ENCODE data around the gene HES5.

Gene HES5

DNA sequence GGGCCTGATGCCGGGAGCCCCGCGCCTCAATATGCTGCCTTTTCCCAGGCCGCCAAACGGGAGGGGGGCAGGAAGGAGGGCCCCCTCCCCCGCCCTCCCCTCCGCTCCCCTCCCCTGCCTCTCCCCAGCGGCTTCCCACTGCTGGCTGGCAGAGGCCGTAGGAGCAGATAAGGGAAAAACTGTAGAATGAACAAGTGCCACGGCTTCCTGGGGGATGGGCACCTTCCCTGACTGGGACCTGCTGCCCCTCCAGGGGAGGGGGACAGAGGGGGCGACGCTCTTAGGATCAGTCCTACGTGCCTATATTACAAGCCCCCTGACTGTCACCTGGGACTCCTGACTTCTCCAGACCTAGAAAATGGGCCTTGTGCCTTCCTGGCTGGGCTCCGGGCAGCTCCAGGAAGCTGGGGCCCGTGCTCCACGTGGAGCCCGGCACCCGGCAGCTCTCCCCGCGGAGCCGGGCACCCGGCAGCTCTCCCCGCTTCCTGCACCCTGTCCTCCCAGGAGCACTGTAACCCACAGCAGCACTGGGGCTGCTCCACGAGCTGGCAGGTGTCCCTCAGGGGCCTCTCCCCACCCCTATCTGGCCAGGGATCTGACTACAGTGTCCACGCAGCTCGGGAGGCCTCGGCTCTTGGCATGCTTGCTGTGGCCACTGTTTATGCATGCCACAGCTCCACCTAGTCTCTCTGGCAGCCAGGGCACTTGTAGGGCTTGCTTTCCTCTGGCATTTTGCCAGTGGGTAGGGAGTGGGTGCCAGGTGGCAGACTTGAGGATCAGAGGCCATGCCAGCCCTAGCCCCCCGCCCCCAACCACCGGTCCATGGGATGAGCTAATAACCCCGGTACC, 674 bp upstream of the HES5 start:
- FAIRE-seq: no peak

DNA sequence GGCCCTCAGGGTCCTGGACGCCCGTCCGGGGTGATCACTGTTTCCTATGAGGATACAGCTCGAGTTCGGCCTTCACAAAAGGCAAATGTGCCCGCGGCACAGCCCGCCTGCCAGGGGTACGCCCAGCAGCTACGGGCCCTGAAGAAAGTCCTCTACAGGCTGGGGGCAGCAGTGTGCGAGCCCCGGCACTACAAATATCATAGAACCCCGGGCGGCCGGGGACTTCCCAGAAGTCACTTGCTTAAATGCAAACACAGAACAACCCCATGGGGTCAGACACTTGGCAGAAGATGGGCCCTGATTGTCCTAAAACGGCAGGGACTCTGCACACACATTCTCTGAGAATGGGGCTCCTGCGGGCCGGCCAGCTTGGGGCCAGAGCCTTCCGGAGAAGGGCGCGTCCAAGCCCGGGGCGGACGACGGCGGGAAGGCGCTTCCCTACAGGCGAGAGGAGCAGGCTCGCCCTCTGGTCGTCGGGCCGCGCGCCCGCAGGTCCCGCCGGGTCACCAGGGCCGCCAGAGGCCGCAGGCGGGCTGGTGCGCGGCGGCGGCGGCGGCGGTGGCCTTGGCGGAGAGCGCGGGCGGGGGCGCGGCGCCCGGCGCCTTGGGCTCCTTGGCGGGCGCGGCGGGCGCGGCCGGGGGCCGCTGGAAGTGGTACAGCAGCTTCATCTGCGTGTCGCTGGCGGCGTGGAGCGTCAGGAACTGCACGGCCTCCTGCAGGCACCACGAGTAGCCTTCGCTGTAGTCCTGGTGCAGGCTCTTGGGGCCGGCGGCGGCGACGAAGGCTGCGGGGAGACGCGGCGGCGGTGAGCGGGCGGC, 888 bp downstream of the HES5 start:
- FAIRE-seq: no peak

DNA sequence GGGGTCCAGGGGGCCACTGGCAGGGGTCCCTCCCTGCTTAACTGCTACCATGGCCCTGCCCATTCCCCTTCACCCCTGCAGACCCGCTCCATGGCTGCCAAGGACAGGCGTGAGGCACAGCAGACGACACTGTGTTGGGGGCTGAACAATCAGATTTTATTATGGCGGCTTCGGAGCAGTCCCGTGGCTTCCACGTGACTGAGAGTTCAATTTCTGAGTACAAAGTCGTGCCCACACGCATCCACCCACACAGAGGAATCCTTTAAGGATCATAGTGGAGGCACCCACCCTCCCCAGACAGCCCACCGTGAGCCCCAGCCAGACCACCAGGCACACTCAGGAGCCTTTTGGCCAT, 1.5 kb downstream of the HES5 start:
- no peak for FAIRE-seq

DNA sequence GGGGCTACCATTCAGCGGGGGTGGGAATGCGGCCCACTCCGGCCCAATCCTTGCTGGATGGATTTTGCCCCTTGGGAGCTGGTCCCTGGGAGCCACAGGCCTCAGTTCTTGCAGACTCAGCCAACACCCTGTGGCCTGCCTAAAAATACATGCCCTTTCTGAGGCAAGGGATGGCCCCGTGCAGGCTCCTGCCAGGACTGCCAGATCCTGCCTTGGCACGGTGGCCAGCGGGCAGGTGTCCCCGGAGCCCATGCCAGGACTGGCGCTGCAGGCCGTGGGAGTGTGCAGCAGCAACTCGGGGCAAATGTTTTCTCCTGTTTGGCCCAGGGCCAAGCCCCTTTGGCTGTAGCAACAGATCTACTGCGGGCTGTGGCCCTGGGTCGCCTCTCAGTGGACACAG, 2.0 kb downstream of the HES5 start:
- FAIRE-seq: no peak

DNA sequence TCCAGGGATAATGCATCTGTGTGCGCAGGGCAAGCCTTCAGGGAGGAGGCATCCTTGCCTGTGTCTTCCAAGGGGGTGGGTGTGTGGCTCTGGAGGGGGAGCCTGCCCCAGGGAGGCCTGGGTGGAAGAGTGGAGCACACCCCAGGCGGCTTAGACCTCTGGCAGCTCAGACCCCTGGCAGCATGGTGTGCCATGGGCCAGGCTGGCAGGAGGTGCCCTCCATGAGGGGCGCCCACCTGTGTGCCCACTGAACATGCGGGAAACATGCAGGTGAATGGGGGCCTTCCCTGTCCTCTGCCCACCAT, 2.6 kb downstream of the HES5 start:
- no peak for FAIRE-seq

DNA sequence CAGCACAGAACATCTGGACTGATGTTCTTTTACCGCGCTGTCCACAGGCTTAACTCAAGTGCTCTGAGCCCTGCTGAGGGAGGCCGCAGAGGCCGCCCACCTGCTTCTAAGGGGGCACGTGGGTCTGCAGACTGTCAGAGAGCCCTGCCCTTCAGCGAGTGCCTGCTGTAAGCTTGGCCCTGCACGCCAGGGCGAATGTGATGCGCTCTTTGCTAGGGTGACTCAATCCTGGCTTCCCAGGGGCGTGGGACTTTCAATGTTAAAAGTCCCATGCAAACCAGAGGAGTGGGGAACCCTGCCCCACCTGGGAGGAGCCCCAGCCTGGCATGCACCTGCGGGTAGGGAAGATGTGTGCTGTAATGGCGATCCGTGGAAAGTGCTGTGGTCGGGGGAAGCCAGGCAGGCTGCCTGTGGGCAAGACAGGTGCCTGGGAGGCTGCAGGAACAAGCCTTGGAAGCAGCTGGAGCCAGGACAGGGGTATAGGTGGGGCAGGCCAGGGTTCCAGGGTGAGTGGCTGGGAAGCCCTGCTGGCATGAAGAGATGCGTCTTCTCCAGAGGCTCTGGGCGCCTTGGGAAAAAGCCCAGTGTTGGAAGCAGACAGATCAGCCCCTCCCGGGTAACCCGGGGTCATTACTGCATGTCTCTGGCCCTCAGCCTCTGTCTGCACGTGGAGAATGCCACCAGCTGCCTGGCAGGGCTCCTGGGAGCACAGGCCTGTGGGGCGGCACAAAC, 3.1 kb downstream of the HES5 start:
- FAIRE-seq: no peak

DNA sequence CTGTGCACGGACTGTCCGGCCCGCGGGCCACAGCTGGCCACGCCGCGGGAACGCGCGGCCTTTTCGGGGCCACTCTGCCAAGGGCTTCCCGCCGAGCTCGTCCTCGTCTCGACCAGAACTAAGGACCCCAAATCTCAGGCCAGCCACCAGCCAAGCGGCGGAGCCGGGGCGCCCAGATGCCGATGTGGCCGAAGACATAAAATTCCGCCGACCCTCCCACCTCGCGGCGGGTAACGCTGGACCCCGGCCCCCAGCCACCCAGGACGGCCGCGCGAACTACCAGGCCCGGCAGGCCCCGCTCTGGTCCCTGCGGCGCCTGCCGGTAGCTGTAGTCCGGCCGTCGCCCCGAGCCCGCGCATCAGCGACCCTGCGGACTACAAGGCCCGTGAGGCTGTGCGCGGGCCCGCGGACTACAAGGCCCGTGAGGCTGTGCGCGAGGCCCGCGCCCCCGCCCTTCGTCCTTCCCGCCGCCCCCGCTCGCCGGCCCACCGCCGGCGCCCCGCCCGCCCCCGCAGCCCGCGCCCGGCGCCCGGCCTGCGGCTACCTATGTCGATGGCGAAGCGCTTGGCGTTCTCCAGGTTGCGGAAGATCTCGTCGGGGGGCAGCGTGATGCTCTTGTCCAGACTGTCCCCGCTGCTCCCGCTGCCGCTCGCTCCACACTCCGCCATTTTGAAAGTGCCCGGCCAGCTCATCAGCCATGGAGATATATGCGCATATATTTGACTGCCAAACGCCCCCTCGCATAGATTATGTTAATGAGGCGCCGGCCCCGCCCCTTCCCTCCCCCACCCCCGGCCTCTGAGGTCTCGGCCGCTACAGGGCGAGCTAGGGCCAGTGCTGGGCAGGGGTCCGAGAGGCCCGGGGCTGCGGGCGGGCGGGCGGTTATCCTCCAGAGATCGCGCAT, 3.9 kb downstream of the HES5 start, which contains the start of gene PANK4:
Gene PANK4, minus strand, starts transcription at position 677 of the 904 bp plus-strand sequence. Its CDS starts 9 bp downstream, at position 668.
- no peak for FAIRE-seq

DNA sequence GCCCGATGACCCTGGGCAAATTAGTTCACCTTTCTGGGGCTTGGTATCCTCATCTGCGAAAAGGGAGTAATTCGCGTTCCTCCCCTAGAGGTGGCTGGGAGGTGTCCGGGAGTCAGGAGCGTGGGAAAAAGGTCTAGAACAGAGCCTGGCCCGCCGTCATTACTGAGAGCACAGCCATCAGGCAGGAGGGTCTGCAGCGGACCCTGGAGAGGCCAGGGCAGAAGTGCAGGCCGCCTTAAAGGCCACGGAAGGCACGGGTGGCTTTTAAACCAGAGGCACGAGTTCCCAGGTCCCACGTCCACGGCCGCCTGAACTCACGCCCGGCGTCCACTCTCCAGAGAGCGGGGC, 4.5 kb downstream of the HES5 start:
- no peak for FAIRE-seq

DNA sequence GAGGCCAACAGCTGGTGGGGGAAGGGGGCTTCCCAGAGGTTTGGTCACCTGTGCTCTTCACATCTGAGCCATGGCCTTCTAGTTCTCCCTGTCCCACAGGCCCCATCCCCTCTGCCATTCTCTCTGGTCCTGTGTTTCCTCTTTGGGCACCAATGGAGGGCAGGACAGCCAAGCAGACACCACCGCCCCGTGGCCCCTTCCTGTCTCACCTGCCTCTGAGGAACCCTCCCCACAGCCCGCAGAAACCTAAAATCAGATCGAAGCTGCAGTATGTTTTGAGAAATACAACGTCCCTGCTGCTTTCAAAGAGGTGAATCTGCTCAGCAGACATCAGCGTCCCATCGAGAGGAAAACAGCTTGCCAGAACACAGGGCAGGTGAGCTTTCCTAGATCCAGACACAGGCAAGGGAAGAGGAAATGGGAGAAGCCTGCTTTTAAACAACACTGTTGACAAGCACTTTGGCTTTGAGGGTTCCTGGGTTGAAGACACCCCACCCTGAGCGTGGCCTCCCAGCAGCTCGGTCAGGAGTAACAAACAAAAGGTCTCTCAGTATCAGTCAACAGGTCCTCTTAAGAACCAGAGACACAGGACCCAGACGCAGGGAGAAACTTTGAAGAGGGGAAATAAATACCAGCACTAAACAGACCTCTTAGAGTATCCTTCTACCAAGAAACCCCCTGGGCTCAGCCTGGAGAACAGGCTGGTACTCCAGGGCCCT, 6.0 kb downstream of the HES5 start:
- no peak for FAIRE-seq

DNA sequence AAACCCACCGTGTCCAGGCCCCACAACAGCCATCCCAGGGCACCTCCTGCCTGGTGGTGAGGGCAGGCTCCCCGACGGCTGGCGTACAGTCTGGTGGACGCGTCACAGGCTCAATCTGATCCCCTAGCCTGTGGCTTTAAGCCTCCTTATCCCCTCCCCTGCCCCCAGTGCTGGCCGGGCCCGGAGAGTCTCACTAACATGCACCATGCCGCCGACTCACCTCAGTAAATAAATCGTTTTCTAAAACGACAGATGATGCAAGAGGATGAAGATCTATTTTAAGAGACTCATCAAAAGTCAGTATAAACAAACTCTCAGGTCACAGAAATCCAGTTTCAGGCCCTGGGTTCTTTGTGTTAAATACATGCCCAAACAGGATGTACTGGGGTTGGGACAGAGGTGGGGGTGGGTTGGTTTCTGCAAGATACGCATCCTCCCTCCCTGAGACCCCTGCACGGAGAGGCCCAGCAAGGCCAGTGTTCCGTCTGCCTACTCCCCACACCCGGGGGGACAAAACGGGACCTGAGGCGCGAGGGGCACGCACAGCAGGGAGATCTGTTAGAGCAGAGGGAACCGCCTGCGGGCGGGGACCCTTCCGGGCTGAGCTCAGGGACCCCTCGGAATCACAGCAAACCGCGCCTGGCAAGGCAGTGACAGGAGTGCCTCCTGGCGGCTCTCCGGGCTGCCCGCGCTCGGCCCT, 6.7 kb downstream of the HES5 start:
- FAIRE-seq: no peak

DNA sequence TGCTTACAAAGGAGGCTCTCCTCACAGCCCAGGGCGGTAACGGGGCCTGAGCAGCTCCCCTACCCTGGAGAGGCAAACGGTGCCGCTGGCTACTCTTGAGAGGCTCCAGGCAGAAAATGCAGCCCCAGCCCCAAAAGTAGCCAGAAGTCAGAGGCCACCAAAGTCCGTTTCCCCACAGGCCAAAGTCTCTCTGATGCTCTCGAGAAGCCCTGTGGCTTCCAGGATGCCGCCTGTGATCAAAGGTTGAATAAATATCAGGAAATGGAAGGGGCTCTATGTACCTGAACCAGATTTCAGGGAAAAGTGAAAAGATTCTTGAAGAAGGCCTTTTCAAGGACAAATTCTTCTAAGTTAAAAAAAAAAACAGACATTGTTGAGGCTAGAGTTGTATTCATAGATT, 7.8 kb downstream of the HES5 start:
- no peak for FAIRE-seq

DNA sequence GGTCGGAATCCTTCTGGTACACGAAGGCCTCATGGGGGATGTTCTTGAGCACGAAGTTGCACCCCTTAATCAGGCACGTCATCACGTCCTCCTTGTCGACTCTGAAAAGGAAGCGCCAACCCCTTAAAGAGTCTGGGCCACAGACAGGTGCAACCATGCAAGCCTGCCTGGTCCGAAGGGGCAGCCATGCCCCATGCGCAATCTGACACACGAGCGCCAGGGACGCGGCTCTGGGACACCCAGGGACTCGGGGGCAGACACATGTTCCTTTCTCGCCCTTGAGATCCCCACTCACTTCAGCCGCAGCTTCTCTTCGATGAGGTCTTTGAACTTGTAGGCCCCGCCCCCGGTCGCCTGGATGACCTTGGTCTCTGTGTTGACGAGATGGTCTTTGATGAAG, 9.3 kb downstream of the HES5 start:
- no peak for FAIRE-seq

DNA sequence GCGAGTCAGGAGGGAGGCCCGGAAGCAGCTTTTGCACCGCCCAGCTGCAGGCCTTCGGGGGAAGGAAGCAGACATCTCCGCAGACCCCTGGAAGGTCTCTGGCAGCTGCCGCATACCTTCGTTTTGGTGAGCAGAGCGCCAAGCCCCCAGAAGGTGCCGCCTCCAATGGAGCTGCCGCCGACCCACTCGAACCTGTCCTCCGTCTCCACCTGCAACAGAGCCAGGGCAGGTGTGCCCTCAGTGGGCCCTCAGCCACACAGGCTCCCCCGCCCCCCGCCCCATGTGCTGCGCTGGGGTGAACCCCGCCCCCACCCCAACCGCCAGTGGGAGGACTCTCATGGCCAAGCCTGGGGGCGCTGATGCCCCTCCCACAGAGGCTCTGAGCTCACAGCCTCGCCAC, 9.9 kb downstream of the HES5 start:
- FAIRE-seq: no peak

DNA sequence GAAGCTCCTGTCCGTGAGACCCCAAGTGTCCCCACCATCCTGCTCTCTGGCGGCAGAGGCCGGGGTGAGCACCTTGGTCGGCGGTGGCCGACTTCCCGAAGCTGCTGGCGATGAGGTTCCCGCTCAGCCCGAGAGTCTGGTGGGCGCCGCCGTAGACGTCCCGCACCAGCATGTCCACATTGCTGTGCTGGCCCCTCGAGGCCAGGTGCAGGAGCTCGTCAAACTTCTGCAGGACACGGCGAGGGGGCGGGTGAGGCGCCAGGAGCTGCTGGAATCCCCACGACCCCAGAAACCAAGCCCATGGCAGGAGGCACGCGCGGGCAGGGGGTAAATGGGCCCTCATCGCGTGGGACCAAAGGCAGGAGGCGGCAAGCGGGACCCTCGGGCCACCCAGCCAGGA, 10.3 kb downstream of the HES5 start:
- FAIRE-seq: no peak

DNA sequence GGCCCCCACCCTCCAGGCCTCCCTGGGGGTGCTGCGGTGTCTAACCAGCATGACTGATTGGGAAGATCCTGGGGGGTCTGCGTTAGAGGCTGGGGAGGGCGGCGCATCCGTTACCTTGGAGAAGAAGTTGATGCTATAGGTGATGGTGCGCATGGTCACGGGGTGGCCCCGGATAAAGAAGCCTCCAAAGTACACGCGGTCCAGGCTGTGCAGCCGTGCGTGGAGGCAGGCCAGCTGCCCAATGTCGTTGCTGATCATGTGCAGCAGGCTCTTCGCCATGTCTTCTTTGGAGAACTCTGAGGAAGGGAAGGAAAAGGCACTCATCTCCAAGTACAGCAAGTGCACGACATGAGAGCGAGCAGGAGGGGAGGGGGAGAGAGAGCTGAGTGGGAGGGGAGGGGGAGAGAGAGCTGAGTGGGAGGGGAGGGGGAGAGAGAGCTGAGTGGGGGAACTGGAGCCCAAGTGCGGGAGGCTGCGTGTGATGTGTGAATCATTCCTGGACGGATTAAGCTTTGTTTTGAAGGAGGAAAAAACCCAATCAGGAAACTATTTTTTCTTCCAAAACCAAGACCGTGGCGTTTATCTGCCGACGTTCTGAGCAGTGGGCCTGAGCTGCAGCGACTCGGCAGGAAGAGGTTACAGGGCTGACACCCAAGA, 10.9 kb downstream of the HES5 start:
- FAIRE-seq: no peak

DNA sequence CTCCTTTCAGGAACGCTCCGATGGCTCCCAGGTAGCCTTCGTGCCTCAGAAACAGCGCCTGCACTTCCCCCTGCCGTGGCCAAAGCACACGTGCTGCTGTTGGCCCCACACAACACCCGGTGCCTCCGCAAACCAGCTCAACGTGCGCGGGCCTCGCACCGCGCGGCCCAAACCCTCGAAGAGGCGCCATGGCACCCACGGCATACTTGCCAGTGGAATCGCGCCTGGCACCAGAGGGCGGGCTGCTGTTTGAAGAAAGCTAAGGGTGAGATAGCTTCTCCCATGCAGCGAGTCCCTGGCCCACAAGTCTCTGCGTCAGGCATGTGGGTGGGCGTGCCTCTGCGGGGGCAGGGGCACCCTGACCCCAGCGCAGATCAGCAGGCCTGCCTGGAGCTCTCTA, 11.5 kb downstream of the HES5 start:
- no peak for FAIRE-seq

DNA sequence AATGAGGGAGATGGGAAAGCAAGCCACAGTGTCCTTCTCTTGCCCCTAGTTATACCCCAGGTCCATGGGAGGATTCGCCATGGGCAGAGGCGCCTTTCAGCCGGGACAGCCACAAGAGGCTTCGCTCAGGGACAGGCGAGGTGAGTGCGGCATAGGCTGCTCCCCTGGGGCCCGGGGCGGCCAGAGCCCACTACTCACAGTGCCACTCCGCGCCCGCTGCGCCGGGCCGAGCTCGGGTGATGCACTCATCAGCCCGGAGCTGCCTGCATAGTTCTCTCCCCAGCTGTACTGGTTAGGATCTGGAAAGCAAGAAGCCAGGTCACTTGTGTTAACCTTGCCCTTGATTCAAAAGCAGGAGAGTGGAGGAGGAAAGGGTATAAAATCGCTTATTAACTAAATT, 12.1 kb downstream of the HES5 start:
- FAIRE-seq: no peak

DNA sequence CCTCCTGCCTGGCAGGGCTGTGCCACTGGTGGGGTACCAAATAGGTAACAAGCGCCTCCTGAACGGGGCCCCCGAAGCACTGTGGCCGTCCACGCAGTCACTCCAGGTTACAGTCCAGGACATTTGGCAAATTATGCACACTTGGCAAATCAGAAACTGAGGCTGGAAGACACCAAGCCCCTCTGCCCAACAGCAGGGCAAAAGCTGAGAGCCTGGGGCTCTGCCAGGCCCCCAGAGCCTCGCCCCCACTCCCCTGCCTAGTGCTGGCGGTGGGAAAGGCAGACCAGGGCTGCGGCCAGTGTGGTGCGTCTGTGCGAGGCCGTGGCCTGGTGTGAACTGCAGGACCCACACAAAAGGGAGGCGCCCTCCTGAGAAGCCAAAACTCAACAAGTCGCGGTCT, 13.1 kb downstream of the HES5 start:
- no peak for FAIRE-seq

DNA sequence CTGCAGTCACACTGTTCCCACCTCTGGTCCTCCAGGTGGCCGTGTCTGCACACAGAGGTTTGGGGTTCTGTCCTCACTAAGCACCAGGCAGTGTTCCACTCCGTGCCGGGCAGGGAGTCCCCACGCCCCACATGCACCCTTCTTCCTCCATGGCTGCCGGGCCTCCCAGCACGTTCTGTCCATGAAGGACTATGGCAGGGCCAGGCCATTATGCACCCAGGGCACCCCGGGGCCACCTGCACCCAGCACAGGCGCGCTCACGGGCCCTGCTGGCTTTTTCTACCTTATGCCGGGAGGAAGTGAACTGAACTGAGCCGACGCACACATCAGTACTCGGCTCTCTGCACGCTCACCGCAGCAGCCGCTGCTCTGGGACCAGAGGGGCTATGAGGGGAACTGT, 13.9 kb downstream of the HES5 start:
- no peak for FAIRE-seq

DNA sequence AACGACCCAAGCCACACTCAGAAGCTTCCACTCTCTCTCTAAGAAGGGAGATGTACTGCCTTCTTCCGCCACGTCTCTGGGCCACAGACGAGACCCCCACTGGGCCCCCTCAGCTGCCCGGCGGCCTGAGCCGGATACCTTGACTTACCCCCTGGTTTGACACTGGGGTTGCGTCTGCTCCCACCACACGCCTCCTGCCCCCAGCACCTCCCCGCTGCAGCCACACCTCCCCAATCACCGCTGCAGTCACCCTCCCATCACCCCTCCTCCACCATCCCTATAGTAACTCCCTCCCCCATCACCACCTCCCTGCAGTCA, 14.3 kb downstream of the HES5 start:
- no peak for FAIRE-seq
